HepG2 (cell line): Measurements from ENCODE around the gene ZNF48. TPM values are rescaled to one million over a fixed set of nuclear protein-coding genes. Genes with fewer than 3 reads are reported as not detected.

Experiments used
- FOXO1 ChIP-seq: sonication (generic); formaldehyde crosslinking; IDR thresholded peaks from 2 replicates; pipeline ENCODE4 v1.4.0; 2020; ENCODE audit warnings: missing genetic modification reagents
- FOXP4 ChIP-seq: sonication (generic); formaldehyde crosslinking; IDR thresholded peaks from 2 replicates; pipeline ENCODE4 v1.4.0; 2020; ENCODE audit warnings: missing genetic modification reagents
- HES4 ChIP-seq: sonication (generic); formaldehyde crosslinking; IDR thresholded peaks from 2 replicates; pipeline ENCODE4 v1.9.0; 2021; ENCODE audit warnings: mild to moderate bottlenecking, missing genetic modification reagents, borderline replicate concordance
- JUN ChIP-seq: sonication (generic); formaldehyde crosslinking; IDR thresholded peaks from 2 replicates; pipeline ENCODE4 v1.4.0; 2020; ENCODE audit warnings: mild to moderate bottlenecking, missing genetic modification reagents
- KLF12 ChIP-seq: sonication (generic); formaldehyde crosslinking; IDR thresholded peaks from 2 replicates; pipeline ENCODE4 v1.4.0; 2020; ENCODE audit warnings: missing genetic modification reagents, borderline replicate concordance
- RAD21 ChIP-seq: fragments of 450-650 bp; formaldehyde crosslinking; IDR thresholded peaks from 2 replicates; pipeline ENCODE4 v1.5.0; 2020; ENCODE audit warnings: mild to moderate bottlenecking
- SIN3B ChIP-seq: fragments of 150-350 bp; IDR thresholded peaks from 2 replicates; pipeline ENCODE4 v1.6.1; 2014; ENCODE audit warnings: low read length
- SMAD1 ChIP-seq: sonication (generic); formaldehyde crosslinking; IDR thresholded peaks from 2 replicates; pipeline ENCODE4 v1.4.0; 2020; ENCODE audit warnings: missing genetic modification reagents, low read depth, mild to moderate bottlenecking, borderline replicate concordance
- TBX3 ChIP-seq: fragments of 450-650 bp; IDR thresholded peaks from 2 replicates; pipeline ENCODE4 v1.6.1; 2017; ENCODE audit warnings: antibody characterized with exemption, mild to moderate bottlenecking, inconsistent platforms, borderline replicate concordance
- TFAP4 ChIP-seq: sonication (generic); IDR thresholded peaks from 2 replicates; pipeline ENCODE4 v1.6.1; 2016; ENCODE audit warnings: low read depth, borderline replicate concordance
- ZBTB14 ChIP-seq: sonication (generic); formaldehyde crosslinking; IDR thresholded peaks from 2 replicates; pipeline ENCODE4 v1.4.0; 2020; ENCODE audit warnings: missing genetic modification reagents
- ZMAT5 ChIP-seq: sonication (generic); formaldehyde crosslinking; IDR thresholded peaks from 2 replicates; pipeline ENCODE4 v1.5.0; 2020; ENCODE audit warnings: mild to moderate bottlenecking, low read depth, missing genetic modification reagents, borderline replicate concordance
- ZNF121 ChIP-seq: sonication (generic); formaldehyde crosslinking; IDR thresholded peaks from 2 replicates; pipeline ENCODE4 v1.5.0; 2020; ENCODE audit warnings: mild to moderate bottlenecking, missing genetic modification reagents
- ZNF280D ChIP-seq: sonication (generic); formaldehyde crosslinking; IDR thresholded peaks from 2 replicates; pipeline ENCODE4 v1.5.1; 2020; ENCODE audit warnings: mild to moderate bottlenecking, missing genetic modification reagents
- ZNF503 ChIP-seq: sonication (generic); formaldehyde crosslinking; IDR thresholded peaks from 2 replicates; pipeline ENCODE4 v1.4.0; 2020; ENCODE audit warnings: missing genetic modification reagents
- ZNF564 ChIP-seq: sonication (generic); formaldehyde crosslinking; IDR thresholded peaks from 2 replicates; pipeline ENCODE4 v1.8.1; 2023; ENCODE audit warnings: mild to moderate bottlenecking, missing genetic modification reagents
- ZNF710 ChIP-seq: sonication (generic); formaldehyde crosslinking; IDR thresholded peaks from 2 replicates; pipeline ENCODE4 v1.5.0; 2020; ENCODE audit warnings: mild to moderate bottlenecking, missing genetic modification reagents, borderline replicate concordance
- ZSCAN29 ChIP-seq: sonication (generic); formaldehyde crosslinking; conservative IDR thresholded peaks from 2 replicates; pipeline ENCODE4 v1.4.0; 2020; ENCODE audit warnings: mild to moderate bottlenecking, missing genetic modification reagents
- polyA plus RNA-seq, 8 experiments: library from polyadenylated mRNA; depleted of rRNA in 3 of 8; stranded (reverse) in 7 of 8; unstranded in 1 of 8; fragments of >200 nt; fragmentation: Illumina TruSeq in 4 of 8; extraction: Trizol in 4 of 8; gene quantifications; 2 replicates each; pipeline versions ENCODE4 v1.2.1 to v1.2.3, GENCODE V29; 2011 to 2016; ENCODE audit warnings: low read depth in 4 of 8, missing spikeins in 1 of 8, mixed read lengths in 1 of 8; ENCODE audit not compliant: insufficient read depth in 1 of 8
- total RNA-seq, 5 experiments: library from RNA; depleted of rRNA; stranded (reverse); fragments of >200 nt; fragmentation: Illumina TruSeq; extraction: Trizol; gene quantifications; 2 replicates each; pipeline ENCODE4 v1.2.3, GENCODE V29; 2016; ENCODE audit warnings: low read depth in 1 of 5

Gene ZNF48
- total and polyA plus RNA-seq, 2 of the 13 experiments (the other 11 are each of a cell fraction or from before 2014, with no cell fraction given), result 9.9 to 12.3 TPM

- TF ChIP-seq ZNF710 (CRISPR knock-in tag), result no peak
- TF ChIP-seq FOXP4 (CRISPR knock-in tag), result no peak
- peak; percentile 37; the same call in 1 of the 2 replicates for TF ChIP-seq HES4 (CRISPR knock-in tag)
- no peak for TF ChIP-seq ZNF503 (CRISPR knock-in tag)
- no peak for TF ChIP-seq ZMAT5 (CRISPR knock-in tag)
- no peak for TF ChIP-seq SIN3B
- TF ChIP-seq ZNF280D (CRISPR knock-in tag), result no peak
- no peak for TF ChIP-seq JUN (CRISPR knock-in tag)
- no peak for TF ChIP-seq ZSCAN29 (CRISPR knock-in tag)
- TF ChIP-seq ZNF564, result no peak
- peak; percentile 75 for TF ChIP-seq RAD21 (CRISPR knock-in tag)
- TF ChIP-seq ZNF121, result no peak
- no peak for TF ChIP-seq TFAP4
- 0 out of 2 replicates have a peak, but pooled peaks have one; percentile 42 for TF ChIP-seq KLF12 (CRISPR knock-in tag)
- TF ChIP-seq SMAD1 (CRISPR knock-in tag), result 0 out of 2 replicates have a peak, but pooled peaks have one; percentile 35
- TF ChIP-seq TBX3, result no peak
- no peak for TF ChIP-seq FOXO1 (CRISPR knock-in tag)
- peak; percentile 93 for TF ChIP-seq ZBTB14 (CRISPR knock-in tag)
Measured at GRCh38 chr16:30369938-30370455, 25.2 kb upstream of the ZNF48 start (continued).
